Panc1 (cell line): ENCODE measurements around the gene OGFOD2. TPM values are rescaled to one million over a fixed set of nuclear protein-coding genes. Genes with fewer than 3 reads are reported as not detected.

Experiments used
- ATAC-seq: fragments of 200-7000 bp; cut with Tn5 transposase; 2 replicates; pipeline ENCODE4 v1.9.1; 2020; ENCODE audit warnings: mild to moderate bottlenecking, moderate library complexity
- BruUV-seq: library from RNA; stranded (reverse); fragments of 400-500 nt; replicated peaks from 2 replicates; lab custom pipeline; 2021; lab: Mats Ljungman, UMichigan
- CTCF ChIA-PET: fragments of 300-600 bp; sonication (Branson Sonifier 250); formaldehyde crosslinking; loops from one replicate; lab custom pipeline; 2022; ENCODE audit warnings: antibody characterized with exemption; lab: Charles Lee
- POLR2A ChIA-PET: fragments of 300-600 bp; sonication (Branson Sonifier 250); formaldehyde crosslinking; loops from one replicate; lab custom pipeline; 2022; ENCODE audit warnings: antibody characterized with exemption; lab: Charles Lee
- DNase-seq: peaks from one replicate; pipeline ENCODE4 v3.0.0-alpha.2; 2010; ENCODE audit warnings: low read depth, low spot score
- H3K27ac ChIP-seq: 2 replicates; pipeline ENCODE4 v1.5.1; 2011; ENCODE audit warnings: mild to moderate bottlenecking, low read length, inconsistent platforms
- H3K27me3 ChIP-seq: fragments of 200-500 bp; sonication (Bioruptor generic); 2 replicates; pipeline ENCODE4 v1.6.0; 2014; ENCODE audit warnings: low read length, inconsistent platforms; ENCODE audit not compliant: control insufficient read depth, insufficient read depth
- H3K36me3 ChIP-seq: fragments of 200-500 bp; sonication (Bioruptor generic); 2 replicates; pipeline ENCODE4 v1.5.1; 2014; ENCODE audit warnings: inconsistent platforms, mild to moderate bottlenecking, low read length, moderate library complexity; ENCODE audit not compliant: control insufficient read depth, insufficient read depth
- H3K4me1 ChIP-seq: 2 replicates; pipeline ENCODE4 v1.5.1; 2011; ENCODE audit warnings: inconsistent platforms, mild to moderate bottlenecking, low read length, moderate library complexity; ENCODE audit not compliant: control insufficient read depth, insufficient read depth
- H3K4me3 ChIP-seq, 2 experiments: 2 replicates each; pipeline ENCODE4 v1.5.1; 2011 to 2012; ENCODE audit warnings: low read depth in 2 of 2, low read length in 2 of 2, mild to moderate bottlenecking in 2 of 2, inconsistent platforms in 1 of 2, moderate library complexity in 1 of 2
- H3K9me3 ChIP-seq: fragments of 200-500 bp; sonication (Bioruptor generic); 2 replicates; pipeline ENCODE4 v1.5.1; 2014; ENCODE audit warnings: low read depth, mild to moderate bottlenecking, inconsistent platforms, low read length, moderate library complexity; ENCODE audit not compliant: control insufficient read depth, insufficient read depth
- CTCF ChIP-seq: fragments of 450-650 bp; IDR thresholded peaks from 2 replicates; pipeline ENCODE4 v1.5.1; 2017; ENCODE audit warnings: mild to moderate bottlenecking
- POLR2AphosphoS5 ChIP-seq: IDR thresholded peaks from 2 replicates; pipeline ENCODE4 v1.6.1; 2012; ENCODE audit warnings: mild to moderate bottlenecking, low read depth, low read length, moderate library complexity
- REST ChIP-seq, 2 experiments: IDR thresholded peaks; 2 replicates each; pipeline ENCODE4 v1.6.1; 2011 to 2012; ENCODE audit warnings: low read depth in 2 of 2, control low read depth in 1 of 2, low read length in 1 of 2, mild to moderate bottlenecking in 1 of 2, moderate library complexity in 1 of 2; ENCODE audit not compliant: insufficient read depth in 1 of 2
- SIN3A ChIP-seq: IDR thresholded peaks from 2 replicates; pipeline ENCODE4 v1.6.1; 2012; ENCODE audit warnings: low read depth, mild to moderate bottlenecking, low read length, moderate library complexity, borderline replicate concordance; ENCODE audit not compliant: insufficient read depth
- TCF7L2 ChIP-seq: IDR thresholded peaks from 2 replicates; pipeline ENCODE4 v1.6.1; 2011; ENCODE audit warnings: mild to moderate bottlenecking, low read depth, low read length, inconsistent platforms
- in situ Hi-C: cut with HindIII; loops from 2 replicates; pipeline ENCODE4 v1.10.0; 2016; ENCODE audit warnings: low sequenced_read_pairs, low pct_unique_long_range_greater_than_20kb
- intact Hi-C: fragments of 100-400 bp; cut with micrococcal nuclease; formaldehyde crosslinking; loops from one replicate; pipeline ENCODE4 v1.10.0; 2022; ENCODE audit not compliant: unreplicated experiment
- total RNA-seq: library from RNA; stranded (reverse); gene quantifications from one replicate; pipeline ENCODE4 v1.2.1, GENCODE V29; 2021; ENCODE audit not compliant: unreplicated experiment

The OGFOD2 gene
- total RNA-seq, 1 experiment from 2014 or later, result 32.0 TPM

DNA sequence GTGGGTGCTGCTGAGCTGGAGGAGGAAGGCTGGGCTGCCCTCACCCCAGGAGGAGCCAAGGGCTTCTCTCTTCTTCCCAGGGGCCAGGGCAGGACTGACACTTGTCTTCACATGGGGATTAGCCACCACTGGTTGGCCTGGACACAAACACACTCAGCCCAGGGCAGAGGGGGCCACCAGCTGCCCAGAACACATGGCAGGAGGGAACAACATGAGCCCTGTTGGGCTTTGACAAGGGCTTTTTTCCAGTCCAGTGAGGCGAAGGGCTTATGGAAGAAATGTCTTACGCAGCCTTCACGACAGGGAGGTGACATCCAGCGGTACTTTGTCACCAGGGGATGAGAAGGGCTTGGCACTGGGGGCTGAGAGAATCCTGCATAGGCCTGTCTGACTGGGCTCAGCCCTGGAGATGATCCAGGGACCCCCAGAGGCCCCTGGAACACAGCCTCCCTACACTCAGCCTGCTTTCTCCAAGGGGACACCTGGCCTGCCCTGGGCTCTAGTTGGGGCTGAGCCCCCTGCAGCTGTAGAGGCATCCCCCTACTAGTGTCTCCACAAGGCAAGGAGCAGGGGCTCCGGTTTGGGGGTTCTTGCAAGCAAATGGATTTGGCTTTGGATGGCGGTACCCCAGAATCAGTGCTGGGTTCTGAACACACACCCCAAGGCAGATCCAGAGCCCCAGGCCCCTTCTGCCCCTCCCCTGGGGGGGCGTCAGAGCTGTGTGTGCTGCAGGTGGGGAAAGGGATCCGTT, 24.3 kb downstream of the OGFOD2 start:
- BruUV-seq, result no TSS peak
- no peaks in the 10 kb centered on the region for H3K9me3 ChIP-seq
- CTCF ChIA-PET, result no interaction called here
- DNase-seq (no peak), ATAC-seq (no peak)
- H3K4me3 ChIP-seq, result no peak overlapping the region
- no peaks in the 10 kb centered on the region for H3K27me3 ChIP-seq
- H3K36me3 ChIP-seq, result no peaks in the 10 kb centered on the region
- in situ Hi-C loops, result no loop called here
- POLR2A ChIA-PET, result interaction anchor here (0.7 kb wide), 1 partner anchor 631 kb away, joined by 7 read pairs; no protein-coding TSS in a partner anchor
- no peaks in the 10 kb centered on the region for H3K4me1 ChIP-seq
- intact Hi-C loops, result no loop called here
- TF ChIP-seq POLR2AphosphoS5, result no peak
- TF ChIP-seq SIN3A, result no peak
- TF ChIP-seq REST (IDR thresholded peaks at IDR 0.05; ENCODE audit: insufficient read depth in 1 of 2, low read depth in 2 of 2, low read length in 1 of 2), result no peak
- TF ChIP-seq CTCF, result no peak
- TF ChIP-seq TCF7L2, result no peak
- no peak overlapping the region for H3K27ac ChIP-seq

- no peak for TF ChIP-seq CTCF
- TF ChIP-seq SIN3A, result no peak
- TF ChIP-seq POLR2AphosphoS5, result no peak
- TF ChIP-seq REST (IDR thresholded peaks at IDR 0.05; ENCODE audit: insufficient read depth in 1 of 2, low read depth in 2 of 2, low read length in 1 of 2), result no peak
- no peak for TF ChIP-seq TCF7L2
- H3K27ac ChIP-seq, result no peak overlapping the region
- BruUV-seq, result no TSS peak
- intact Hi-C loops, result no loop called here
- H3K9me3 ChIP-seq, result no peaks in the 10 kb centered on the region
- ATAC-seq (no peak), DNase-seq (no peak)
- H3K4me1 ChIP-seq, result no peaks in the 10 kb centered on the region
- ChIA-PET CTCF (interaction anchor here (0.6 kb wide), 1 partner anchor 238 kb away, joined by 3 read pairs; no protein-coding TSS in a partner anchor), POLR2A (no interaction called here)
- in situ Hi-C loops, result no loop called here
- no peaks in the 10 kb centered on the region for H3K36me3 ChIP-seq
- no peak overlapping the region for H3K4me3 ChIP-seq
- no peaks in the 10 kb centered on the region for H3K27me3 ChIP-seq
Measured at GRCh38 chr12:122999986-123000420, 25.0 kb downstream of the OGFOD2 start.
